DMS 273 (cell line): Measurements from ENCODE around the gene CAMKK2.
"Not testable (repeated sequence)": the region's sequence is repeated elsewhere in the genome, so short reads cannot be mapped to it uniquely, and the experiment has no call there.

Source experiments
- DNase-seq: peaks from one replicate; lab custom pipeline; 2025; ENCODE audit not compliant: unreplicated experiment; lab: John Stamatoyannopoulos, UW

The CAMKK2 gene

GRCh38 chr12:121202407-121203355 is 93.8 kb downstream of the CAMKK2 start:
- DNase-seq, result no peak

GRCh38 chr12:121201140-121201539 is 95.4 kb downstream of the CAMKK2 start:
- DNase-seq, result not testable (repeated sequence)

- DNase-seq, result no peak
Measured at GRCh38 chr12:121198949-121199348, 97.6 kb downstream of the CAMKK2 start.

- DNase-seq, result no peak
Measured at GRCh38 chr12:121196902-121197301, 99.6 kb downstream of the CAMKK2 start.

GRCh38 chr12:121191151-121191550 is 105.4 kb downstream of the CAMKK2 start:
- DNase-seq, result no peak

- DNase-seq, result no peak
Measured at GRCh38 chr12:121190523-121191031, 105.9 kb downstream of the CAMKK2 start.

GRCh38 chr12:121189619-121190155 is 106.8 kb downstream of the CAMKK2 start:
- DNase-seq, result no peak

GRCh38 chr12:121189131-121189530 is 107.4 kb downstream of the CAMKK2 start:
- DNase-seq, result no peak

- no peak for DNase-seq
Measured at GRCh38 chr12:121188227-121188626, 108.3 kb downstream of the CAMKK2 start.
